LNCaP clone FGC (cell line): ENCODE results near the gene AKAP5.

ENCODE experiments used
- DNase-seq: peaks from one replicate; pipeline ENCODE4 v3.0.0-alpha.2; 2011; ENCODE audit warnings: low read depth
- H3K4me3 ChIP-seq: 2 replicates; pipeline ENCODE4 v1.5.1; 2011; ENCODE audit warnings: mild to moderate bottlenecking, low read depth, low read length, control low read depth
- CTCF ChIP-seq: IDR thresholded peaks from 2 replicates; pipeline ENCODE4 v1.5.1; 2012; ENCODE audit warnings: mild to moderate bottlenecking; ENCODE audit not compliant: control insufficient read depth, insufficient read depth; ENCODE audit errors: extremely low read depth

The AKAP5 gene

DNA sequence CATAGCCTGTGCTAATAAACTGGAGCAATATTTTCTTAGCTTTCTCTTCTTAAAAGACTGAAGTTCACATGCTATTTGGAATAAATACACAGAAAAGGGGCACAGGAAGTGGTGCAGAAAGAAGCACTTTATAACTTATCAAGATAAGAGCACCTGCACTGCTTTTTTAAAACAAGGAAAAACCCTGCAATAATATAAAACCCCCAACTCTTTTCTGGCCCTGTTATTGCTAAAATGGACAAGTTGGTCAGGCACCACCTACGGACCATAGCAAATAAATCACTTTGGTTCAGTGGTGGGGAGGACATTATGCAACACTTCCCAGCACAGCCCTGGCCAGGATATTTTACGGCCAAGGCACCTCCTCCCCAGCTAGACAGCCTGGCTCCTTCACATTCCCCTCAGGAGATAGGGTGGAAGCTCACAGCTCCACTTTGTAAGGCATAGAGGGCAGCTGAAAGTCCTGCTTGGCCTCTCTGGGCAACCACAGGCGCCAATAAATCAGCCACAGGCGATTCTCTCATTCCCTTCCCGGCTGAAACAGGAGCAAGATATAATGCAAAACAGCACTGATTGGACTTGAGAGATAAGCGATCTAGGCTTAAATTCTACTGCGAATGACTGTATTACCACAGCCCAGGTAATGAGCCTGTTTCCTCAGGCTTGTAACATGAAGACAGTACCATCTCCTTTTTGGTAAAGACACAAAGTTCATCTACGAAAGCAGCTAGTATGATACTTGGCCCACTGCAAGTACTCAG is 36.3 kb downstream of the AKAP5 start:
- no peak for DNase-seq
- peak overlapping the region; percentile 75 for H3K4me3 ChIP-seq
- TF ChIP-seq CTCF, result no peak; the same call in 1 of the 2 replicates

DNA sequence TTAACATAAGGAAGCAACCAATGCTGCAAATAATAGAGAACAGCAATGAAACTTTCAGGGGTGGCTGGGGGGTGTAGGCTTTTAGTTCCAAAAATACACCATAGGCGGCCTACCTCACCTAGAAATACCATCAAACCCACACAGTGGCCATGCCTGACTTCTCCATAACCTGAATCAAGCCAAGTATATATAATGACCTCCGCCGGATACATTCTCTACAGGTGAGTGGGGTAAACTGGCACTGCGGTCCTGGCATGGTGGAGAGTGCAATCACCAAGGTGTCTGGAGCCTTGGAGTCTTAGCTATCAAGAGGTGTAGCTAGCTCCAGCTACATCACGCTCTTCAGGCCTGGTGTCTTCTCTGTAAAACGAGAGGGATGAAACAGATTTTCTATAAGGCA is 37.2 kb downstream of the AKAP5 start:
- no peak for DNase-seq
- peak overlapping the region; percentile 75 for H3K4me3 ChIP-seq
- no peak for TF ChIP-seq CTCF

GRCh38 chr14:64502887-64503433 is 37.7 kb downstream of the AKAP5 start:
- TF ChIP-seq CTCF, result no peak
- DNase-seq, result no peak
- peak overlapping the region; percentile 75 for H3K4me3 ChIP-seq

- no peak for TF ChIP-seq CTCF
- DNase-seq, result peak; percentile 74
- H3K4me3 ChIP-seq, result peak within 1 kb of the TSS; percentile 75
Measured at GRCh38 chr14:64503434-64504309, 38.4 kb downstream of the AKAP5 start, which contains the start of gene ZBTB25. ZBTB25 (minus strand) TSS chr14:64503838; CDS start chr14:64490533, 13,305 bp downstream.

- DNase-seq, result peak; percentile 51
- TF ChIP-seq CTCF, result no peak
- H3K4me3 ChIP-seq, result peak within 1 kb of the TSS; percentile 75
Measured at GRCh38 chr14:64504310-64504896, 39.1 kb downstream of the AKAP5 start, which contains the start of gene ZBTB1. ZBTB1 (plus strand) TSS chr14:64504770; CDS start chr14:64521505, 16,735 bp downstream.
